Right renal cortex interstitium (tissue), 3 donors: ENCODE data around the gene PDE6B. TPM values are rescaled to one million over a fixed set of nuclear protein-coding genes. Genes with fewer than 3 reads are reported as not detected.
"Not testable (repeated sequence)": the region's sequence is repeated elsewhere in the genome, so short reads cannot be mapped to it uniquely, and the experiment has no call there.

Experiments
- DNase-seq, 3 donors: peaks; one replicate each; pipeline ENCODE4 v3.0.0-alpha.2; 2013; ENCODE audit warnings: low read depth in 3 of 3, low spot score in 2 of 3
- polyA plus RNA-seq, 3 donors: library from polyadenylated mRNA; unstranded; fragments of 120-200 nt; gene quantifications; one replicate each; pipeline ENCODE4 v1.2.1, GENCODE V29; 2013; ENCODE audit not compliant: insufficient read length in 3 of 3

Gene PDE6B
- polyA plus RNA-seq = 10 to 100 TPM; 30.5 to 38.3 (median 38.2) TPM

- peak in 1 of 3 donors; percentile 67 for DNase-seq
These were observed at the start of gene PDE6B for GRCh38 chr4:624705-625590. Gene PDE6B, plus strand, starts transcription at chr4:625573. Its CDS starts 54 bp downstream, at chr4:625627.

DNA sequence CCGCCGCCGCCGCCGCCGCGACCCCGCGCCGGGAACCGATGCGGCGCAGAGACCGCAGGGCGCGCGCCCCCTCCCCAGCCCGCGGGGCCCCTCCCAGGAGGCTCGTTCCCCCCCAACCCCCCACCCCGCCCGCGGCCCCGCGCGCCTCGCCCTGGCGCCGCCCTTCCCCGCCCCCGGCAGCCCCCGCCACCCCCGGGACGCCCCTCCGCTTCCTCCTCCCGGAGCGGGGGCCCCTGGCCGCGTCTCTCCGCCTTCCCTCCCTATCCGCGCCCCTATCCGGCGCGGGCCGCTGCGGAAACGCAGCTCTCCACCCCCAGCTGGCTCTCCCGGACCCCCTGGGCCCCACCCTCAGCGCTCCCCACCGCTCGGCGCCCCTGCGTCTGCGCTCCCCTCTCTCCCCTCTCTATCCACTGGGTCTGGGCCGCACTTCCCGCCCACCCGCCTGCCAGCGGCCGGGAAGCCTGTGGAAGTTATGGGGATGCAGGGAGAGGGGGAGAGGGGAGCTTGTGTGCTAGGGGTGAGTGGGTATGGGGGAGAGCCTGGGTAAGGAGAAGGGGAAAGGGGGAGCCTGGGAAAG is 49.0 kb upstream of the PDE6B start, which contains the start of gene TMEM271:
TMEM271 (minus strand) TSS at position 51 of the 577 bp plus-strand sequence. CDS start 233 bp downstream, outside the sequence.
- no peak for DNase-seq

GRCh38 chr4:576991-577498 is 48.3 kb upstream of the PDE6B start:
- DNase-seq = no peak

- no peak for DNase-seq
These were observed 47.6 kb upstream of the PDE6B start for GRCh38 chr4:577499-578450.

DNA sequence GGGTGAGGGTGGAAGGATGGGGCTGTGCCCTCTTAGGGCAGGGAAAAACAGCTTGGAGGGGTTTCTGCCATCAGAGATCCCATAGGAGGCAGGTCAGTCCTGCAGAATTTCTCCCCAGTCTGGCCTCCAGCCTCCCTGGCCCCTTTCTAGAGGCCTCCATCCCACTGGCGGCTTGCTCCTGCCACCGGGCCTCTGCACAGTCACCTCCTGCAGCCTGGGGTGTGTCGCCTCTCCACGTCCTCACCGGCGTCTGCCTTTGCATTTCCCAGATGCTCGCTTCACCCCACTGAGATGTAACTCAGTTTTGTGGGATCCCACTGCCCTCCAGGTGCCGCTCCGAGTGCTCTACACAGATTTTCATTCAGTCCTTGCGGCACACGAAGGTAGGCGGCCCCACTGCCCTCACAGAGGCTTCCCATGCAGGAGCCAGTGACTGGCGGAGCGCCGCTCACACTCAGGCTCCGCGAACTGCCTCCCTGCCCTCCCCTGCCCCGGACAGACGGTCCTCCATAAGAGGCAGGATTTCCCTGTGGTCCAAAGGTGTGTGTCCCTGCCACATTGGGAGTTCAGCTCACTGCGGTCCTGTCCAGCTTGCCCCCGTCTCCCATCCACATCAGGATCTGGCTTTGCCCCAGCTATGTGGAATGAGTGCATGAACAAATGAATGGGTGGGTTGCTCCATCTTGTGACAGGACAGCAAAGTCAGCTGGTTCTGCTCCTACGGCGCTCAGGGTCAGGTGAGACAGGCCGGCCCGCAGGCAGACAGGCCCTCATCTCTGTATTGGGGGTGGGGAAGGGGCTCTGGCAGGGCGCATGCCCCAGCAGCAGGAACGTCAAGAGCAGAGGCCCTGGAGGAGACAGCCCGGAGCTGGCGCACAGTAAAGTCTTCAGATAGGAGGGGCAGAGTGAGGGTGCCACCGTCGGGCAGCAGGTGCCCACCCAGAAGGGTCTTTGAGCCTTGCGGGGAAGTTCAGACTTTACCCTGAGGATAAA is 46.6 kb upstream of the PDE6B start:
- no peak for DNase-seq

GRCh38 chr4:579543-580175 is 45.7 kb upstream of the PDE6B start:
- DNase-seq = no peak

- DNase-seq = no peak
These were observed 44.2 kb upstream of the PDE6B start for GRCh38 chr4:581181-581580.

- no peak for DNase-seq
These were observed 43.5 kb upstream of the PDE6B start for GRCh38 chr4:581753-582361.

GRCh38 chr4:583820-584219 is 41.6 kb upstream of the PDE6B start:
- DNase-seq = no peak

DNA sequence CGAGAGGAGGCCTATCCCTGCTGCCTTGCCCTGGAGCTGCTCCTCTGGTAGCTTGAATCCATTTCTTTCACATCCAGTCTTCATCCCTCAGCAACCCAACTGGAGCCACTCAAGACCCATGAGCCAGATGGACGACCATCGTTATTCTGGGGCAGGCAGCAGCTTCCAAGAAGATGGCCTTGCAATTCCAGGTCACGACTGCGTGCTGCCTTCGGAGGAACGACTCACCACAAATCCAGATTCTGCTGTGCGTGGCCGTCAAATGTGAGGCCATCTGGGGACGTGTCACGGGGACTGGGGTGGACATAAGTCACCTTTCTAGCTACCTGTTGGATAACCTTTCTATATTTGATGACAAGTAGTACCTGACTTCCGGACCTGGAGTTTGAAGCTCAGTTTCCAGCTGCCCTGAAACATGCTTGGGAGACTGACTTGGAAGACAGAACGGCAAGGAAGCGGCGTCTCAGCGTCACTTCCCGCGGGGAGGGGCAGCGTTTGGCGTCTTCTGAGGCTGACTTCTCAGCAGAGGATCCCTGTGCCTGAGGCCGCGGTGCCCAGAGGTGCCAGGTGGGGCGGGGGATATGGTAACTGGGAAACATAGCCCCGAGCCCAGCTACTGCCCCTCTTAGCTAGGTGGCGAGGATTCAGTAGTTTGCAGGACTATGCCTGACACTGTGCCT is 37.6 kb upstream of the PDE6B start:
- DNase-seq = no peak

DNA sequence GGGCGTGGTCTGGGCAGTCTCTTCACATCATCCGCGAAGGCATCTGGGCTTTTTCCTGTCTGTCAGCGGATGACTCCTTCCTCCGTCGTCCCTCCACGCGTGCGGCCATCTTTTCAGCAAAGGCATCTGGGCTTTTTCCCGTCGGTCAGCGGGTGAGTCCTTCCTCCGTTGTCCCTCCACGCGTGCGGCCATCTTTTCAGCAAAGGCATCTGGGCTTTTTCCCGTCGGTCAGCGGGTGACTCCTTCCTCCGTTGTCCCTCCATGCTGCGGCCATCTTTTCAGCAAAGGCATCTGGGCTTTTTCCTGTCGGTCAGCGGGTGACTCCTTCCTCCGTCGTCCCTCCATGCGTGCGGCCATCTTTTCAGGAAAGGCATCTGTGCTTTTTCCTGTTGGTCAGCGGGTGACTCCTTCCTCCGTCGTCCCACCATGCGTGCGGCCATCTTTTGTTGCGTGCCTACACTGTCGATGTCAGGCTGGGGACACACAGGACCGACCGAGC is 37.0 kb upstream of the PDE6B start:
- no peak for DNase-seq

GRCh38 chr4:589219-589963 is 36.0 kb upstream of the PDE6B start:
- no peak for DNase-seq

DNA sequence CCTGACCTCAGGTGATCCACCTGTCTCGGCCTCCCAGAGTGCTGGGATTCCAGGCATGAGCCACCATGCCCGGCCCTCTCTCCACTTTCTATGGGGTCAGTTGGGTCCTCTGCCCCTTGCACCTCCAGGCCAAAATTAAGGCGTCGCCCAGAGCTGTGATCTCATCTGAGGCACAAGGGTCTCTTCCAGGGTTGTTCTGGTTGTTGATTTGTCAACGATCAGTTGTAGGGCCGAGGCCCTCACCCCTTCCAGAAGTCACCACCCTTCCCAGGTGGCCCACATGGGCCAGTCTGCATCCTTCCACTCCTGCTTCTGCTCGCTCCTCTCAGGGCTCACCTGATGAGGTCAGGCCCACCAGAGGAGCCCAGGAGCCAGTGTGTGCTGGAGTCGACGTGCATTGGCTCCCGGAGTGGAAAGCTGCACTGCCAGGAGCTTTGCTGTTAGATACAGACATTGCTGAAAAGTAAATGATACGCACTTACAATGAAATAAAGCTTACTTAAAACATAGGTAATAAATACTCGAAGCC is 35.0 kb upstream of the PDE6B start:
- no peak for DNase-seq

- DNase-seq = not testable (repeated sequence)
These were observed 33.2 kb upstream of the PDE6B start for GRCh38 chr4:592178-592577.

- no peak for DNase-seq
These were observed 32.4 kb upstream of the PDE6B start for GRCh38 chr4:592825-593520.

DNA sequence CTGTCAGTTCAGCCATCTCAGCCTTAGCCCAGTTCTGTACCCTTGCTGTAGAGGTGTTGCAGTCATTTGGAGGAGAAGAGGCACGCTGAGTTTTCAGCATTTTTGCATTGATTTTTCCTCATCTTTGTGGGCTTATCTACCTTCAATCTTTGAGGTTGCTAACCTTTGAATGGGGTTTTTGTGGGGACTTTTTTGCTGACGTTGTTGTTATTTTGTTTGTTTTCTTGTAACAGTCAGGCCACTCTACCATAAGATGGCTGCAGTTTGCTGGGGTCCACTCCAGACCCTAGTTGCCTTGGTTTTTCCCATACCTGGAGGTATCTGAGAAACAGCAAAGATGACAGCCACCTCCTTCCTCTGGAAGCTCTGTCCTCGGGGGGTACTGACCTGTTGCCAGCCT is 26.4 kb upstream of the PDE6B start:
- no peak for DNase-seq
